KOPT-K1 (cell line): ENCODE data around the gene KCNK7.

ENCODE experiments used
- H3K27ac ChIP-seq: fragments of 200-600 bp; sonication (generic); 2 replicates; pipeline ENCODE4 v1.5.1; 2016; ENCODE audit warnings: antibody characterized with exemption, mild to moderate bottlenecking, low read depth, low read length; ENCODE audit not compliant: poor library complexity, severe bottlenecking
- H3K36me3 ChIP-seq: fragments of 200-600 bp; sonication (generic); 2 replicates; pipeline ENCODE4 v1.5.1; 2017; ENCODE audit warnings: antibody characterized with exemption, mild to moderate bottlenecking, low read length, moderate library complexity; ENCODE audit not compliant: insufficient read depth
- H3K9me3 ChIP-seq: fragments of 200-600 bp; sonication (generic); 2 replicates; pipeline ENCODE4 v1.5.1; 2017; ENCODE audit warnings: antibody characterized with exemption, low read length, mild to moderate bottlenecking; ENCODE audit not compliant: insufficient read depth, poor library complexity, severe bottlenecking

Gene KCNK7

DNA sequence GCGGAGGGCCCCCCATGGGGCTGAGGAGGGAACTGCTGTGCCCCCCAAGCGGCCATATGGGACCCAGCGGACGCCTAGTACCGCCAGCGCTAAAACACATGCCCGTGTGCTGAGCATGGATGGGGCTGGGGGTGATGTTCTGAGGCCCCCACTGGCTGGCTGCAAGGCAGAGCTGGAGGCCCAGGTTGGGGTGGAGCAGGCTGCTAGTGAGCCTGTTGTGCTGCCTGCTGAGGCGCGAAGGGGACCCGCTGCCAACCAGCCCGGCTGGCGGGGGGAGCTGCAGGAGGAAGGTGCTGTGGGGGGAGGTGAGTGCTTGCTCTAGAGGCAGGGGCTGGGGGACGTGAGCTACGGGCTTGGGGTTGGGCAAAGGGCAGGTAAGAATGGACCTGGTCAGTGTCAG lies 23.2 kb upstream of the KCNK7 start:
- H3K9me3 ChIP-seq: no peaks in the 10 kb centered on the region
- H3K27ac ChIP-seq: no peak overlapping the region
- peaks cover 70% of the 10 kb centered on the region for H3K36me3 ChIP-seq

- Histone ChIP-seq H3K36me3 (peaks cover 64% of the 10 kb centered on the region), H3K9me3 (no peaks in the 10 kb centered on the region), H3K27ac (no peak overlapping the region)
Observed at GRCh38 chr11:65617990-65618751, 22.6 kb upstream of the KCNK7 start.

DNA sequence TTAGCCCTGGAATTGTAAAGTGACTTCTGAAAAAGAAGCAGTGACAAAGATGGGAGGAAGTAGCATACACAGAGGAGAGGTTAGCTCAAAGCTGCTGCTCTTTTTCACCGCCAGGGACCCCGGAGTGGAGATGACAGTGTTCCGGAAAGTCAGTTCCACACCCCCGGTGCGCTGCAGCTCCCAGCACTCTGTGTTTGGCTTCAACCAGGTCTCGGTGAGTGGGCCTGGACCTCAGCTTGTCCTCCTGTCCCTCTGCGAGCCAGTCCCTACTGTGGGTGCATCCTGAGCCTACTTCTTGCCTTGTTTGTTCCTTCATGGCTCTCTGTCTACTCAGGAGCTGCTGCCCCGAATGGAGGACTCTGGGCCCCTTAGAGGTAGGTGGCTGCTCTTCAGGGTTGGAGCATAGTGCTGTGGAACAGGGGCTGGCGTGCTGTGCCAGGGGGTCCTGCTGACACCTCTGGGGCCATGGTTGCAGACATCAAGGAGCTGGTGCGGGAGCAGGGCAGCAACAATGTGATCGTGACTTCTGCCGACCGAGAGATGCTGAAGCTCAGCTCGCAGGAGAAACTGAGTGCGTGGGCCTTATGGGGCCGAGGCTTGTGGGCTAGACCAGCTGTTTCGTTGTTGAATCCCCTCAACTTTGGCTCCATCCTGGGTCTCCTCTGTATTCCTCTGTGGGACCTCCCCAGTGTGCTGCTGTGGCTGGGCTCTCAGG lies 21.7 kb upstream of the KCNK7 start:
- H3K36me3 ChIP-seq: peaks cover 60% of the 10 kb centered on the region
- no peaks in the 10 kb centered on the region for H3K9me3 ChIP-seq
- no peak overlapping the region for H3K27ac ChIP-seq

DNA sequence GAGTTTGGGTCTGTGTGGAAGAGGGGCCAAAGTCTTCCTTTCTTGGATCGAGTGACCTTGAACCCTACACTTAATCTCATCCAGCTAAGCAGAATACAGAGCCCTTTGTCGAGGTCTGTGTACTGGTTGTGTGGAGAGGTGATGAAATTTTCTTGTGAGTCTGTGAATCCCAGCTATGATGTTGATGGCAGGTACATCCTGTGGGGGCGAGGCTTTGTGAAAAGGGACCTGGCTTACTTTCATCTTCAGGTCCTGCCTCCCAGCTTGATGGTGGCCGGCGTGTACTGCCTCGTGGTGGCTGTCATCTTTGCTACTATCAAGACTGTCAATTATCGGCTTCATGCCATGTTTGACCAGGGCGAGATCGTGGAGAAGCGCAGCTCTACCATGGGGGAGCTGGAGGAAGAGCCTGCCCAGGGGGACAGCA lies 21.0 kb upstream of the KCNK7 start:
- peak overlapping the region; percentile 90 for H3K27ac ChIP-seq
- H3K36me3 ChIP-seq: peaks cover 60% of the 10 kb centered on the region
- no peaks in the 10 kb centered on the region for H3K9me3 ChIP-seq

GRCh38 chr11:65615950-65616574 lies 20.5 kb upstream of the KCNK7 start:
- H3K27ac ChIP-seq: peak overlapping the region; percentile 90
- H3K36me3 ChIP-seq: peaks cover 60% of the 10 kb centered on the region
- no peaks in the 10 kb centered on the region for H3K9me3 ChIP-seq

DNA sequence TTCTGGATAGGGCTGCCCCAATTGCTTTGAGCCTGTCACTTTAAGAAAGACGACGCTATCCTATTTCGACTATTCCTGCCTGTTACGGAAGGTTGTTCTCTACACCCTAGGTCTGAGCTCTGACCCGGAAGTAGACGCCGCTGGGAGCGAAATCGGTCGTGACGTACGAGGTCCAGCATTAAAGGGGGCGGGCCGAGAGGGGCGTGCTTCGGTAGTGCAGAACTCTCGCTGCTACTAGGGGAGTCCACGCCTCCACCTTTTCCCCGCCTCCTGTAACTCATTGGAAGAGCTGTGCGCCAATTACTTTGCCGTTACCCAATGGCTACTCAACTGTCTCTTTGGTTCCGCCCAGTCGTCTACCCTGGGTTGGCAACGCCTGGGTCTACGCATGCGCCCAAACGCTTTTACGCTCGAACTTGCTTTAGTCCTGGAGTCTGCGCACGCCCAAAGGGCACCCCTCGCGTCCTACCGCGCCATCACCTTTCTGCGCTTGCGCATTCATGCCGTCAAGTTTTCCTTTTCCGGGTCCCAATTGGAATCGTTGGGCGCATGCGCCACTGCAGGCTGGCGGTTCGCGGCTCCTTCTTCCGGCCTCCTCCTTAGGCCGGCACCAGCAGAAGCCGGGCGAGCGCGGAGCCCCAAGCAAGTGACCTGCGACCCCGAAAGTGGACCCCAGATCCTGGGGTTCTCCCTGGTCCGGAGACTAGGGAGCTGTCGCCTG lies 19.8 kb upstream of the KCNK7 start, which contains the start of gene PCNX3:
TSS of gene PCNX3 (plus strand) at position 548 of the 721 bp plus-strand sequence. CDS start 536 bp downstream, outside the sequence.
- Histone ChIP-seq H3K36me3 (peaks cover 59% of the 10 kb centered on the region), H3K9me3 (no peaks in the 10 kb centered on the region), H3K27ac (peak within 1 kb of the TSS; percentile 90)

DNA sequence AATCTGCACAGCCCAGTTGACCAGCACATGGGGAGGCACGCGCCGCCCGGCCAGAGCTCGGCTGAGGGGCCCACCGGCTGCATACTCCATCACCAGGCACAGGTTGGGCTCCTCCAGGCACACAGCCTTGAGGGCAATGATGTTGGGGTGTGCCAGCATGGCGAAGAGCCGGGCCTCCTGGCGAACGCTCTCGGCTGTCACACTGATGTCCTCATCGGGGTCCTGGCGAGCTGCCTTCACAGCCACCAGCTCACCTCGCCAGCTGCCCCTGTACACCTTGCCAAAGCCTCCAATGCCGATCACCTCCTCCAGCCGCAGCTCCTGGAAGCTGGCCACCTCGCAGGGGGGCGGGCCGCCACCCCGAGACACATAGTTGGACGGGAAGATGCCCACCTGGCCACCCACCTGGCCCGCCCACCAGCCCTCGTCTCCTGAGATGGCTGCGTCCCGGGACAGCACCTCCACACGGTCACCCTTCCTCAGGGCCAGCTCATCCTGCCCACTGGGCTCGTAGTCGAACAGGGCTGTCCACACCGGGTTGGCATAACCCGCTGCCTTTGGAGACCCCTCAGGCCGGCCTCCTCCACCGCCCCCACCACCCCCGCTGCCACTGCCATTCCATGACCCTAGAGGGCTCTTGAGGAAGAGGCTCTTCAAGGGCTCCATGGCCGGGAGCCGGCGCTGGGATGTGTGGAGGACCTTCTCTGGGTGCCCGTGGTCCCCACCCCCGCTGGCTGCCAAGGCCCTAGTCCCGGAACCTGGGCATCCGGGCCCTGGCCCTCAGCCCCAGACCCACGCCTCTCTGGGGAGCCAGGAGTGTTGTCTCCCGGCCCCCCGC lies 17.7 kb upstream of the KCNK7 start:
- Histone ChIP-seq H3K27ac (peak overlapping the region; percentile 90), H3K9me3 (no peaks in the 10 kb centered on the region), H3K36me3 (peaks cover 59% of the 10 kb centered on the region)

- peak overlapping the region; percentile 90 for H3K27ac ChIP-seq
Observed at GRCh38 chr11:65612691-65613090, 17.1 kb upstream of the KCNK7 start.

GRCh38 chr11:65611758-65612603 lies 16.4 kb upstream of the KCNK7 start:
- peaks cover 59% of the 10 kb centered on the region for H3K36me3 ChIP-seq
- H3K9me3 ChIP-seq: no peaks in the 10 kb centered on the region
- H3K27ac ChIP-seq: no peak overlapping the region

More at GRCh38 chr11:65612691-65613090, 17.1 kb upstream of the KCNK7 start:
- H3K36me3 ChIP-seq: peaks cover 59% of the 10 kb centered on the region
- H3K9me3 ChIP-seq: no peaks in the 10 kb centered on the region

DNA sequence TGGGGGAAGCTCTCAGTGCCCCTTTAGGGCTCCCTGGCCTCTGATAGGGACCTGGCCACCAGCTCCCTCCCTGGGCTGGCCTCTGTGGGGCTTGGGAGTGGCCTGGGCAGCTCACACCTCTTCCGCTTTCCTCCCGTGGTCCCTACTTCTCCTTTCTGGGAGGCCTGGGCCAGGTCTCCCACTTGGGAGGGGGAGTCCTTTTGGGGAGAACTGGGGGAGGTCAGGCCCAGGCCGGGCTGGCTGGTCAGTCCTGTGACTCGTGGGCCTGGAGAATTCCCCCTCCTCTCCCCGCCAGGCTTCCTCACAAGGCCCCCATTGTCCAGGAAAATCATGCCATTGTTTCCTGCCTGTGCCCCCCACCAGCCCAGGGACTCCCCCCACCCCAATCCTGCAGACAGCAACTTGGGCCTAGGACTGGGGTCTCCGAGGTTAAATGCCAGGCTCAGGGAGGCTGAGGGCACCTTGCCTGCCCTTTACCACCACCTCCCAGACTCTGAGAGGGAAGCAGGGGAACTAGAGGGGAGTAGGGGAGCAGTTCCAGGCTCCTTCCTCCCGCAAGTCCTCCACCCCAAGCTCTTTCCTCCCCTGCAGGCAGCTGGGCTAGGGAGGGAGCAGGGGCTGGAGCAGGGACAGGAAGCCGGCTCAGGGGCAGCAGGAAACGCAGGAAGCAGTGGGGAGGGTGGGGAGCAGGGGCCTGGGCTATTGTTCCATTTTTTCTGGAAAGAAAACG lies 15.6 kb upstream of the KCNK7 start:
- H3K9me3 ChIP-seq: no peaks in the 10 kb centered on the region
- no peak overlapping the region for H3K27ac ChIP-seq
- H3K36me3 ChIP-seq: peaks cover 65% of the 10 kb centered on the region

DNA sequence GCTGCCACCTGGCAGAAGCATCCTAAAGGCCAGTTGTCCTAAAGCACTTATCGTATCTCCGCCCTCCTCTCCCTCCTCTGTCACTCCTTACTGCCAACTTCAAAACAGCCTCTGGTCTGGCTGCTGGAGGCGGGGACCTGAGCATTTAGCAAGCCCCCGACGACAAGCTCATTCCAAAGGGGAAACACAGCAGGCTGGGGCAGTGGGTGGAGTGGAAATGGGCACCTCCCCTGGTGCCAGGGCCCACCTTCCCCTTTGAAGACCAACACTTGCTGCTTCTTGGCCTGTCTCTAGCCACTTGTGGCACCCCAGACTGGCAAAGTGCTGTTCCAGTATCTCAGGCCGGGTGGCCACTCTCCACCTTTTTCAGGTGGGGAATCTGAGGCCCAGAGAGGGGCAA lies 14.8 kb upstream of the KCNK7 start:
- peaks cover 73% of the 10 kb centered on the region for H3K36me3 ChIP-seq
- no peaks in the 10 kb centered on the region for H3K9me3 ChIP-seq
- H3K27ac ChIP-seq: no peak overlapping the region

GRCh38 chr11:65609665-65610064 lies 14.1 kb upstream of the KCNK7 start:
- peaks cover 80% of the 10 kb centered on the region for H3K36me3 ChIP-seq
- H3K27ac ChIP-seq: no peak overlapping the region
- H3K9me3 ChIP-seq: no peaks in the 10 kb centered on the region

GRCh38 chr11:65609229-65609628 lies 13.6 kb upstream of the KCNK7 start:
- no peaks in the 10 kb centered on the region for H3K9me3 ChIP-seq
- H3K27ac ChIP-seq: no peak overlapping the region
- H3K36me3 ChIP-seq: peaks cover 85% of the 10 kb centered on the region
